ENCODE measurements around the gene PLXNA2.

DNA sequence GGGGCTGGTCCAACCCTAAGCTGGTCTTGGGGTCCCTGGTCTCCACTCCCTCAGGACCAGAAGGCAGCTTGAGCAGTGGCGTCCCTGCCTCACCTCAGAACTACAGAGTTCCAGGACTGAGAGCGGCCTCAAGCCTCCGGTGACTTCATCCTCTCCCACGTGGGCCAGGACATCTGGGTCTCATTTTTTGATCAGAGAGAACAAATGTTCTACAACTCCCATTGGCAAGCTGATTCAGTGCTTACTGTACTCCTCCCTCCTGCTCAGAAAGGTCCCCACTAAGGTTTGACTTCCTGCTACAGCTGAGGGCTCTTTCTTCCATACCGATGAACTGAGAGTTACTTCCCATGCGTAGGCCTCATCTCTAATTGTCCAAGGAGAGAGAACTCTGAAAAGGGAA, 78.5 kb downstream of the PLXNA2 start:
- no peak for TF ChIP-seq POLR2AphosphoS5 (IDR thresholded peaks at IDR 0.05; ENCODE audit: low read depth, low read length)
- TF ChIP-seq POLR2A (IDR thresholded peaks at IDR 0.05; ENCODE audit: low read depth, low read length) = no peak

Measured in GM12892 (cell line).